SK-N-SH (cell line): ENCODE measurements around the gene RCN2. TPM values are rescaled to one million over a fixed set of nuclear protein-coding genes. Genes with fewer than 3 reads are reported as not detected.
A peak's percentile ranks its signal among the peaks of the same experiment; 100 is the strongest.

Source experiments
- CTCF ChIA-PET: fragments of 300-600, 350-600 bp; formaldehyde crosslinking; extraction: SDS; loops from one replicate; lab custom pipeline; 2021; lab: Yijun Ruan, JAX
- POLR2A ChIA-PET: fragments of 350-600 bp; sonication (Branson Sonifier 250); formaldehyde crosslinking; extraction: SDS; loops from one replicate; lab custom pipeline; 2020; ENCODE audit warnings: antibody characterized with exemption, inconsistent platforms; lab: Yijun Ruan, JAX
- DNase-seq: peaks from one replicate; pipeline ENCODE4 v3.0.0; 2012
- H2AFZ ChIP-seq: fragments of 200-600 bp; sonication (generic); 2 replicates; pipeline ENCODE4 v1.8.1; 2016; ENCODE audit warnings: antibody characterized with exemption, mild to moderate bottlenecking, low read depth
- H3F3A ChIP-seq: fragments of 200-600 bp; sonication (generic); replicated peaks from 2 replicates; pipeline ENCODE3; 2016; ENCODE audit warnings: antibody characterized with exemption, mild to moderate bottlenecking; ENCODE audit not compliant: insufficient read depth
- H3K27ac ChIP-seq, 2 experiments: fragments of 200-500 bp in 1 of 2; fragments of 200-600 bp in 1 of 2; sonication (Bioruptor generic) in 1 of 2; sonication (generic), shearing (Covaris generic) in 1 of 2; 2 replicates each; pipeline versions ENCODE4 v1.5.1 to v1.6.1; 2014 to 2016; ENCODE audit warnings: low read depth in 2 of 2, inconsistent platforms in 1 of 2, low read length in 1 of 2, mild to moderate bottlenecking in 1 of 2, mixed read lengths in 1 of 2
- H3K27me3 ChIP-seq: fragments of 200-600 bp; sonication (generic), shearing (Covaris generic); 2 replicates; pipeline ENCODE4 v1.6.1; 2016; ENCODE audit warnings: mixed run types; ENCODE audit not compliant: insufficient read depth
- H3K36me3 ChIP-seq, 2 experiments: fragments of 200-500 bp in 1 of 2; fragments of 200-600 bp in 1 of 2; sonication (Bioruptor generic) in 1 of 2; sonication (generic) in 1 of 2; replicated peaks in 1 of 2; 2 replicates each; pipeline versions ENCODE3 to v1.5.1; 2014 to 2016; ENCODE audit warnings: low read length in 1 of 2, mild to moderate bottlenecking in 1 of 2; ENCODE audit not compliant: insufficient read depth in 2 of 2, control insufficient read depth in 1 of 2
- H3K4me1 ChIP-seq, 2 experiments: fragments of 200-500 bp in 1 of 2; fragments of 200-600 bp in 1 of 2; sonication (Bioruptor generic) in 1 of 2; sonication (generic), shearing (Covaris generic) in 1 of 2; 2 replicates each; pipeline versions ENCODE4 v1.5.1 to v1.6.1; 2014 to 2016; ENCODE audit warnings: low read depth in 1 of 2, low read length in 1 of 2, mixed run types in 1 of 2; ENCODE audit not compliant: insufficient read depth in 2 of 2, control insufficient read depth in 1 of 2
- H3K4me2 ChIP-seq: fragments of 200-600 bp; sonication (generic), shearing (Covaris generic); 2 replicates; pipeline ENCODE4 v1.6.1; 2017; ENCODE audit warnings: mixed run types
- H3K4me3 ChIP-seq, 2 experiments: fragments of 200-500 bp in 1 of 2; fragments of 200-600 bp in 1 of 2; sonication (Bioruptor generic) in 1 of 2; sonication (generic), shearing (Covaris generic) in 1 of 2; 2 replicates each; pipeline versions ENCODE4 v1.5.1 to v1.8.1; 2014 to 2016; ENCODE audit warnings: low read depth in 2 of 2, inconsistent platforms in 1 of 2, low read length in 1 of 2, mild to moderate bottlenecking in 1 of 2, mixed read lengths in 1 of 2, moderate library complexity in 1 of 2
- H3K79me2 ChIP-seq: fragments of 200-600 bp; sonication (generic); 2 replicates; pipeline ENCODE4 v1.8.1; 2017; ENCODE audit warnings: mild to moderate bottlenecking; ENCODE audit not compliant: insufficient read depth
- H3K9ac ChIP-seq: fragments of 200-600 bp; sonication (generic); 2 replicates; pipeline ENCODE4 v1.6.1; 2017; ENCODE audit warnings: mixed run types
- H3K9me2 ChIP-seq: fragments of 200-600 bp; sonication (generic); 2 replicates; pipeline ENCODE4 v1.6.1; 2017; ENCODE audit warnings: mixed run types
- H3K9me3 ChIP-seq: fragments of 200-600 bp; sonication (generic); 2 replicates; pipeline ENCODE4 v1.6.1; 2017; ENCODE audit warnings: mixed run types, mild to moderate bottlenecking, moderate library complexity
- H4K20me1 ChIP-seq: fragments of 200-600 bp; sonication (generic); 2 replicates; pipeline ENCODE4 v1.6.1; 2017; ENCODE audit warnings: mild to moderate bottlenecking, mixed run types; ENCODE audit not compliant: insufficient read depth
- CHD2 ChIP-seq: fragments of 150-350 bp; IDR thresholded peaks from 2 replicates; pipeline ENCODE4 v1.6.1; 2018; ENCODE audit warnings: low read length; ENCODE audit not compliant: partially characterized antibody
- EZH2phosphoT487 ChIP-seq: fragments of 200-600 bp; sonication (generic); IDR thresholded peaks from 2 replicates; pipeline ENCODE4 v1.6.1; 2017; ENCODE audit warnings: low read depth, mixed run types, mild to moderate bottlenecking, antibody characterized with exemption, moderate library complexity, borderline replicate concordance
- FOSL2 ChIP-seq: IDR thresholded peaks from 2 replicates; pipeline ENCODE4 v1.4.0; 2012; ENCODE audit warnings: low read depth, mild to moderate bottlenecking, moderate library complexity, borderline replicate concordance
- FOXM1 ChIP-seq: IDR thresholded peaks from 2 replicates; pipeline ENCODE4 v1.4.0; 2012; ENCODE audit warnings: low read depth, mild to moderate bottlenecking
- GABPA ChIP-seq: IDR thresholded peaks from 2 replicates; pipeline ENCODE4 v1.4.0; 2012; ENCODE audit warnings: low read depth, mild to moderate bottlenecking
- JUND ChIP-seq: IDR thresholded peaks from 2 replicates; pipeline ENCODE4 v1.4.0; 2012
- MXI1 ChIP-seq: IDR thresholded peaks from 2 replicates; pipeline ENCODE4 v1.6.1; 2012; ENCODE audit warnings: mild to moderate bottlenecking, low read depth, low read length, improper control_type of control experiment
- NFIC ChIP-seq: IDR thresholded peaks from 2 replicates; pipeline ENCODE4 v1.4.0; 2012; ENCODE audit warnings: borderline replicate concordance
- NRF1 ChIP-seq: IDR thresholded peaks from 2 replicates; pipeline ENCODE4 v1.6.1; 2012; ENCODE audit warnings: low read depth, mild to moderate bottlenecking, low read length
- POLR2AphosphoS5 ChIP-seq: IDR thresholded peaks from 2 replicates; pipeline ENCODE4 v1.6.1; 2012; ENCODE audit warnings: low read depth, low read length
- RAD21 ChIP-seq: IDR thresholded peaks from 2 replicates; pipeline ENCODE4 v1.6.1; 2012; ENCODE audit warnings: mild to moderate bottlenecking, low read length
- RCOR1 ChIP-seq: fragments of 150-350 bp; IDR thresholded peaks from 2 replicates; pipeline ENCODE4 v1.6.1; 2017; ENCODE audit warnings: antibody characterized with exemption, low read length
- RFX5 ChIP-seq: IDR thresholded peaks from 2 replicates; pipeline ENCODE4 v1.6.1; 2012; ENCODE audit warnings: mild to moderate bottlenecking, improper control_type of control experiment, low read length
- SIN3A ChIP-seq: IDR thresholded peaks from 2 replicates; pipeline ENCODE4 v1.6.1; 2012; ENCODE audit warnings: low read depth, mild to moderate bottlenecking, low read length, moderate library complexity, borderline replicate concordance
- SMC3 ChIP-seq: IDR thresholded peaks from 2 replicates; pipeline ENCODE4 v1.6.1; 2012; ENCODE audit warnings: low read depth, low read length, improper control_type of control experiment
- TAF1 ChIP-seq: IDR thresholded peaks from 2 replicates; pipeline ENCODE4 v1.6.1; 2012; ENCODE audit warnings: low read depth, mild to moderate bottlenecking, low read length, moderate library complexity, borderline replicate concordance
- TCF12 ChIP-seq: IDR thresholded peaks from 2 replicates; pipeline ENCODE4 v1.4.0; 2012
- TEAD4 ChIP-seq: IDR thresholded peaks from 2 replicates; pipeline ENCODE4 v1.4.0; 2012; ENCODE audit warnings: mild to moderate bottlenecking, borderline replicate concordance; ENCODE audit not compliant: insufficient read depth
- WGBS: methylation state at CpG from one replicate; pipeline ENCODE4 v1.1.6; 2017; ENCODE audit warnings: low lambda C conversion rate; 5-methylcytosine and 5-hydroxymethylcytosine counted together
- polyA plus RNA-seq, 3 experiments: library from polyadenylated mRNA; depleted of rRNA; stranded (reverse); fragments of >200 nt; gene quantifications; 2 replicates each; pipeline ENCODE4 v1.2.3, GENCODE V29; 2012
- TF ChIP-seq, protein P1 (sequence below): IDR thresholded peaks from 2 replicates; pipeline ENCODE4; 2012
- TF ChIP-seq, protein P2 (sequence below): IDR thresholded peaks from 2 replicates; pipeline ENCODE4 v1.4.0; 2012; ENCODE audit warnings: low read depth
- TF ChIP-seq, protein P3 (sequence below): fragments of 150-350 bp; IDR thresholded peaks from 2 replicates; pipeline ENCODE4 v1.6.1; 2017; ENCODE audit warnings: antibody characterized with exemption, low read length, low read depth, borderline replicate concordance
- TF ChIP-seq, protein P4 (sequence below): IDR thresholded peaks from 2 replicates; pipeline ENCODE4 v1.4.0; 2012; ENCODE audit warnings: low read depth, borderline replicate concordance
- TF ChIP-seq, protein P5 (sequence below): IDR thresholded peaks from 2 replicates; pipeline ENCODE4 v1.4.0; 2012; ENCODE audit warnings: low read depth, borderline replicate concordance
- TF ChIP-seq, protein P6 (sequence below): IDR thresholded peaks from 2 replicates; pipeline ENCODE4 v1.6.1; 2012; ENCODE audit warnings: mild to moderate bottlenecking, low read depth, low read length, moderate library complexity

Gene RCN2
- polyA plus RNA-seq, 1 of the 3 experiments (the other 2 are of a cell fraction) = 78.6 TPM

DNA sequence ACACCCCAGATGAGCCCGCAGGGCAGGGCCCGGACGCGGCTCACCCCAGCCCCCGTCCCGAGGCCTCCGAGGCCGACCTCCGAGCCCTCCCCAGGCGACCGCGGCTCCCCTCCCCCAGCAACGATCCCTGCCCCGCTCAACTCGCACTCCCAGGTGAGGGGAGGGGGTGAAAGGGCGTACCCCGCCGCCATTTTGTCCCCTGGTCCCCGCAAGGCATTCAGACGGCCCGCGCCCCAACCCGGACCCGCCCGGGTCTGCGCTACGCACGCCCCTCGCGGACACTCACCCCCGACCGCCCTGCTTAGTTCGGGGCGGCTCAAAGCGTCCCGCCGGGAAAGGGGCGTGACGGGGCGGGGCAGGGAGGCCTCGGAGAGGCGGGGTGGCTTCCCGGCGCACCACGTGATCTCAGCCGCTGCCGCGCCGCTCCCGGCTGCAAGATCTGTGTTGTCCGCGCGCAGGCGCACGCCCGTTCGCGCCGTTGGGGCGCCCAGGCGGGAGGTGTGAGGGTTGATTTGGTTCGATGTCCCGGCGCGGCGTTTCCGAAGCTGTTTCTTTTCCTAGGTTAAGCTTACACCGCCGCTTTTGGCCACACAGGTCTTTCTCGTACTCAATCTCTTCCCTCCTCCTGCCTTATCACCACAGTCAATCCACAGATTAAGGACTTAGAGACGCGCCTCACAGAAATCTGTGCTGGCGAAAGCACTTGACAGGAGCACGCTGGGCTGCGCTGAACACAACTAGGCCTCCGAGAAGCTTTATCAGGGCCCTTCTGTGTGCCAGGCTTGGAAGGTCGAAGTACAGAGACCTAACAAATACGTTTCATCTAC lies 26.3 kb upstream of the RCN2 start, which contains the start of gene SCAPER:
SCAPER (minus strand) TSS at position 328 of the 827 bp plus-strand sequence. CDS start 21,523 bp downstream, outside the sequence.
- H3K27me3 ChIP-seq = no peaks in the 10 kb centered on the region
- ChIA-PET CTCF (interaction anchor here (1.0 to 2.3 kb wide), 5 partner anchors 8 to 118 kb away, joined by 3 to 7 read pairs (median 3); no protein-coding TSS in a partner anchor), POLR2A (interaction anchor here (1.9 kb wide), 1 partner anchor 26 kb away, joined by 7 read pairs; the partner anchor contains the start of gene RCN2)
- no peaks in the 10 kb centered on the region for H3K36me3 ChIP-seq
- H3K79me2 ChIP-seq = peaks cover 11% of the 10 kb centered on the region; the same call in 1 of the 2 replicates
- no peaks in the 10 kb centered on the region for H3K9me3 ChIP-seq
- H3K27ac ChIP-seq = peak within 1 kb of the TSS; percentile 34 to 77; a peak in 3 of 4 replicates
- no peaks in the 10 kb centered on the region for H3K9me2 ChIP-seq
- peaks cover 13 to 15% of the 10 kb centered on the region in 2 experiments; a peak in 3 of 4 replicates for H3K4me1 ChIP-seq
- peak within 1 kb of the TSS; percentile 82 for H3K4me2 ChIP-seq
- H2AFZ ChIP-seq = peak within 1 kb of the TSS; percentile 95
- peaks cover 22% of the 10 kb centered on the region for H3F3A ChIP-seq
- no peaks in the 10 kb centered on the region for H4K20me1 ChIP-seq
- peak within 1 kb of the TSS; percentile 77 to 84 for H3K4me3 ChIP-seq
- peak; percentile 97 for DNase-seq
- 18% methylated on average over 13 of the region's 78 CpGs for WGBS
- peak within 1 kb of the TSS; percentile 80 for H3K9ac ChIP-seq
- TF ChIP-seq FOSL2 (no peak), EZH2phosphoT487 (no peak), NFIC (no peak), FOXM1 (no peak), MXI1 (no peak), POLR2AphosphoS5 (peak; percentile 40), CHD2 (no peak), NRF1 (peak; percentile 94), TCF12 (no peak), SIN3A (peak; percentile 20; the same call in 1 of the 2 replicates), RFX5 (no peak), SMC3 (no peak), RCOR1 (no peak), JUND (no peak), GABPA (no peak), TAF1 (no peak), TEAD4 (no peak), RAD21 (no peak)
- TF ChIP-seq, protein P1, sequence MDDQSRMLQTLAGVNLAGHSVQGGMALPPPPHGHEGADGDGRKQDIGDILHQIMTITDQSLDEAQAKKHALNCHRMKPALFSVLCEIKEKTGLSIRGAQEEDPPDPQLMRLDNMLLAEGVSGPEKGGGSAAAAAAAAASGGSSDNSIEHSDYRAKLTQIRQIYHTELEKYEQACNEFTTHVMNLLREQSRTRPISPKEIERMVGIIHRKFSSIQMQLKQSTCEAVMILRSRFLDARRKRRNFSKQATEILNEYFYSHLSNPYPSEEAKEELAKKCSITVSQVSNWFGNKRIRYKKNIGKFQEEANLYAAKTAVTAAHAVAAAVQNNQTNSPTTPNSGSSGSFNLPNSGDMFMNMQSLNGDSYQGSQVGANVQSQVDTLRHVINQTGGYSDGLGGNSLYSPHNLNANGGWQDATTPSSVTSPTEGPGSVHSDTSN = no peak
- TF ChIP-seq, protein P2, sequence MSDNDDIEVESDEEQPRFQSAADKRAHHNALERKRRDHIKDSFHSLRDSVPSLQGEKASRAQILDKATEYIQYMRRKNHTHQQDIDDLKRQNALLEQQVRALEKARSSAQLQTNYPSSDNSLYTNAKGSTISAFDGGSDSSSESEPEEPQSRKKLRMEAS = peak; percentile 99
- TF ChIP-seq, protein P3, sequence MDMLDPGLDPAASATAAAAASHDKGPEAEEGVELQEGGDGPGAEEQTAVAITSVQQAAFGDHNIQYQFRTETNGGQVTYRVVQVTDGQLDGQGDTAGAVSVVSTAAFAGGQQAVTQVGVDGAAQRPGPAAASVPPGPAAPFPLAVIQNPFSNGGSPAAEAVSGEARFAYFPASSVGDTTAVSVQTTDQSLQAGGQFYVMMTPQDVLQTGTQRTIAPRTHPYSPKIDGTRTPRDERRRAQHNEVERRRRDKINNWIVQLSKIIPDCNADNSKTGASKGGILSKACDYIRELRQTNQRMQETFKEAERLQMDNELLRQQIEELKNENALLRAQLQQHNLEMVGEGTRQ = peak; percentile 81
- TF ChIP-seq, protein P4, sequence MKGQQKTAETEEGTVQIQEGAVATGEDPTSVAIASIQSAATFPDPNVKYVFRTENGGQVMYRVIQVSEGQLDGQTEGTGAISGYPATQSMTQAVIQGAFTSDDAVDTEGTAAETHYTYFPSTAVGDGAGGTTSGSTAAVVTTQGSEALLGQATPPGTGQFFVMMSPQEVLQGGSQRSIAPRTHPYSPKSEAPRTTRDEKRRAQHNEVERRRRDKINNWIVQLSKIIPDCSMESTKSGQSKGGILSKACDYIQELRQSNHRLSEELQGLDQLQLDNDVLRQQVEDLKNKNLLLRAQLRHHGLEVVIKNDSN = peak; percentile 96
- TF ChIP-seq, protein P5, sequence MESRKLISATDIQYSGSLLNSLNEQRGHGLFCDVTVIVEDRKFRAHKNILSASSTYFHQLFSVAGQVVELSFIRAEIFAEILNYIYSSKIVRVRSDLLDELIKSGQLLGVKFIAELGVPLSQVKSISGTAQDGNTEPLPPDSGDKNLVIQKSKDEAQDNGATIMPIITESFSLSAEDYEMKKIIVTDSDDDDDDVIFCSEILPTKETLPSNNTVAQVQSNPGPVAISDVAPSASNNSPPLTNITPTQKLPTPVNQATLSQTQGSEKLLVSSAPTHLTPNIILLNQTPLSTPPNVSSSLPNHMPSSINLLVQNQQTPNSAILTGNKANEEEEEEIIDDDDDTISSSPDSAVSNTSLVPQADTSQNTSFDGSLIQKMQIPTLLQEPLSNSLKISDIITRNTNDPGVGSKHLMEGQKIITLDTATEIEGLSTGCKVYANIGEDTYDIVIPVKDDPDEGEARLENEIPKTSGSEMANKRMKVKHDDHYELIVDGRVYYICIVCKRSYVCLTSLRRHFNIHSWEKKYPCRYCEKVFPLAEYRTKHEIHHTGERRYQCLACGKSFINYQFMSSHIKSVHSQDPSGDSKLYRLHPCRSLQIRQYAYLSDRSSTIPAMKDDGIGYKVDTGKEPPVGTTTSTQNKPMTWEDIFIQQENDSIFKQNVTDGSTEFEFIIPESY = no peak
- TF ChIP-seq, protein P6, sequence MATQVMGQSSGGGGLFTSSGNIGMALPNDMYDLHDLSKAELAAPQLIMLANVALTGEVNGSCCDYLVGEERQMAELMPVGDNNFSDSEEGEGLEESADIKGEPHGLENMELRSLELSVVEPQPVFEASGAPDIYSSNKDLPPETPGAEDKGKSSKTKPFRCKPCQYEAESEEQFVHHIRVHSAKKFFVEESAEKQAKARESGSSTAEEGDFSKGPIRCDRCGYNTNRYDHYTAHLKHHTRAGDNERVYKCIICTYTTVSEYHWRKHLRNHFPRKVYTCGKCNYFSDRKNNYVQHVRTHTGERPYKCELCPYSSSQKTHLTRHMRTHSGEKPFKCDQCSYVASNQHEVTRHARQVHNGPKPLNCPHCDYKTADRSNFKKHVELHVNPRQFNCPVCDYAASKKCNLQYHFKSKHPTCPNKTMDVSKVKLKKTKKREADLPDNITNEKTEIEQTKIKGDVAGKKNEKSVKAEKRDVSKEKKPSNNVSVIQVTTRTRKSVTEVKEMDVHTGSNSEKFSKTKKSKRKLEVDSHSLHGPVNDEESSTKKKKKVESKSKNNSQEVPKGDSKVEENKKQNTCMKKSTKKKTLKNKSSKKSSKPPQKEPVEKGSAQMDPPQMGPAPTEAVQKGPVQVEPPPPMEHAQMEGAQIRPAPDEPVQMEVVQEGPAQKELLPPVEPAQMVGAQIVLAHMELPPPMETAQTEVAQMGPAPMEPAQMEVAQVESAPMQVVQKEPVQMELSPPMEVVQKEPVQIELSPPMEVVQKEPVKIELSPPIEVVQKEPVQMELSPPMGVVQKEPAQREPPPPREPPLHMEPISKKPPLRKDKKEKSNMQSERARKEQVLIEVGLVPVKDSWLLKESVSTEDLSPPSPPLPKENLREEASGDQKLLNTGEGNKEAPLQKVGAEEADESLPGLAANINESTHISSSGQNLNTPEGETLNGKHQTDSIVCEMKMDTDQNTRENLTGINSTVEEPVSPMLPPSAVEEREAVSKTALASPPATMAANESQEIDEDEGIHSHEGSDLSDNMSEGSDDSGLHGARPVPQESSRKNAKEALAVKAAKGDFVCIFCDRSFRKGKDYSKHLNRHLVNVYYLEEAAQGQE = no peak
